ENCODE data around the gene SMYD1. TPM values are rescaled to one million over a fixed set of nuclear protein-coding genes. Genes with fewer than 3 reads are reported as not detected.
"Not testable (repeated sequence)": the region's sequence is repeated elsewhere in the genome, so short reads cannot be mapped to it uniquely, and the experiment has no call there.

SMYD1 gene
- under 1 TPM in 1 of 2 donors, not detected in 1; 0.45 TPM for total RNA-seq
- long read RNA-seq, result 0 reads

GRCh38 chr2:88067598-88067997 is at the start of gene SMYD1:
SMYD1 (plus strand) TSS chr2:88067825; CDS start chr2:88067865, 40 bp downstream.
- intact Hi-C loops (cut with DNase I, micrococcal nuclease), result loop anchor here in 1 of 2 donors (10.0 kb wide), 1 partner anchor 97 kb away; no protein-coding TSS in a partner anchor
- no peak for ATAC-seq
- DNase-seq, result no peak

GRCh38 chr2:88018077-88018805 is 49.4 kb upstream of the SMYD1 start:
- DNase-seq; intact Hi-C loops (cut with DNase I, micrococcal nuclease); ATAC-seq: not testable (repeated sequence)

DNA sequence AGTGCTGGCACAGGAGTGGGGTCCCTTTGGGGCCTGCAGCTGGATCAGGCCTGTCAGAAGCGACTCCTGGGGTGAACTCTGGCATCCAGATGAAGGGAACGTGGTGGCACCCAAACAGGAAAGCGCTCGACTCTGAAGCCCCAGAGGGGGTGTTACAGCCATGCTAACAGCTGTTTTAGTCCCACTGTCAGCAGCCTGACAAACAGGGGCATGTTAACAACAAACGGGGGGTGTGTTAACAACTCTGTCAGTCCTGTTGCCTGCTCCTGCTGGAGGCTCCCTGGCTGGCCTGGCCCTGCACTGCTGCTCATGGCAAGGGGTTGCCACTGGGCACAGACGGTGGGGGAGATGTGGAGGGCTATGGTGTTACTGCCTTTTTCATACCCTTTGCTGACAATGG is 48.7 kb upstream of the SMYD1 start:
- intact Hi-C loops (cut with DNase I, micrococcal nuclease), result no loop called here
- ATAC-seq, result no peak
- DNase-seq, result no peak

GRCh38 chr2:88019985-88020384 is 47.6 kb upstream of the SMYD1 start:
- intact Hi-C loops (cut with DNase I, micrococcal nuclease), result no loop called here
- no peak for DNase-seq
- ATAC-seq, result no peak

DNA sequence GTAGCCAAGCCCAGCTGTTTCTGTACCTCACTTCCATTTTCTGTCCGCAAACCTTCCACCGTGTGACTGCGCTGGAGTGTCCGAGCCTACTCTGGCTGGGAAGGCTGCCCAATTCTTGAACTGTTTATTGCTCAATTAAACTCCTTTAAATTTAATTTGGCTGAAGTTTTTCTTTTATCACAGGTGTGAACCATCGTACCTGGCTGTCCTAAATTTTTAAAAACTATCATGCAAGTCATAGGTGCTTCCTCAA is 45.0 kb upstream of the SMYD1 start:
- DNase-seq, result peak in 1 of 2 donors; percentile 34
- intact Hi-C loops (cut with DNase I, micrococcal nuclease), result no loop called here
- peak; percentile 82 for ATAC-seq

GRCh38 chr2:88024509-88024908 is 43.1 kb upstream of the SMYD1 start:
- ATAC-seq (no peak), DNase-seq (no peak)
- intact Hi-C loops (cut with DNase I, micrococcal nuclease), result no loop called here

GRCh38 chr2:88027697-88028389 is 39.8 kb upstream of the SMYD1 start:
- DNase-seq, result no peak
- no peak for ATAC-seq
- intact Hi-C loops (cut with DNase I, micrococcal nuclease), result no loop called here

- ATAC-seq (no peak), DNase-seq (no peak)
- intact Hi-C loops (cut with DNase I, micrococcal nuclease), result no loop called here
Observed at GRCh38 chr2:88028931-88029330, 38.7 kb upstream of the SMYD1 start.

GRCh38 chr2:88032070-88032702 is 35.4 kb upstream of the SMYD1 start:
- DNase-seq (no peak), ATAC-seq (peak; percentile 69)
- intact Hi-C loops (cut with DNase I, micrococcal nuclease), result no loop called here

DNA sequence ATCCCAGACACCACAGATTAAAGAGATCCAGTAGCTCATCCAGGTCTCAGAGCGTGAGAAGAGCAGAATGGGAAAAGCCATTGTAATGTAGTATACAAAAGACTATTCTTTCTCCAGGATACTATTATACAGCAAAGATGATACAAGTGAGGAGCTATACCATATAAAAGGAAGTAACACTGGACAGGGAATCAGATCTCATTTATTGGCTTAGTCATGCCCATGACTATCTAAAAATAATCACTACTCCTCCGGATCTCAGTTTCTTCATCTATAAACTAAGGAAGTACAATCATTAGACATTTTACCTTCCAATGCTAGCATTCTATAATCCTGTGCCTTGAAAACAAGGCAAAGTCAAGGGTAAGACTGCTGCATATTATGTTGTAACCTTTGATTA is 31.4 kb upstream of the SMYD1 start:
- peak; percentile 49 for ATAC-seq
- DNase-seq, result no peak
- intact Hi-C loops (cut with DNase I, micrococcal nuclease), result no loop called here

DNA sequence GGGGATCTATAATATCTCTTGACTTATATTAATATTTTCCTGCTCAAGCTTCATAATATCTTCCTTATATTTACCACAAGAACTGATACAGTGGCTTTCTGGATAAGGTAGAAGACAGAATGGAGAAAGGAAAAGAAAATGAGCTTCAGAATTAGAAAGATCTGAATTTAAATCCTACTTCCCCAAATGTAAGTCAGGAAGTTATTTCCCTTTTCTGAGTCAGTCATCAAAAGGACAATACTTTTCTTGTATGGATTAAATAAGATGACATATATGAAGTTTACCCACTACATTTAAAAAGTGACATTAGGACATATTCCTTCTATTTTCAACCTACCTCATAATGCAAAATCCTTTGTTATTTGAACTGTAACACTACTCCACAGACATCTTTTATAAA is 31.0 kb upstream of the SMYD1 start:
- ATAC-seq (no peak), DNase-seq (no peak)
- intact Hi-C loops (cut with DNase I, micrococcal nuclease), result no loop called here

DNA sequence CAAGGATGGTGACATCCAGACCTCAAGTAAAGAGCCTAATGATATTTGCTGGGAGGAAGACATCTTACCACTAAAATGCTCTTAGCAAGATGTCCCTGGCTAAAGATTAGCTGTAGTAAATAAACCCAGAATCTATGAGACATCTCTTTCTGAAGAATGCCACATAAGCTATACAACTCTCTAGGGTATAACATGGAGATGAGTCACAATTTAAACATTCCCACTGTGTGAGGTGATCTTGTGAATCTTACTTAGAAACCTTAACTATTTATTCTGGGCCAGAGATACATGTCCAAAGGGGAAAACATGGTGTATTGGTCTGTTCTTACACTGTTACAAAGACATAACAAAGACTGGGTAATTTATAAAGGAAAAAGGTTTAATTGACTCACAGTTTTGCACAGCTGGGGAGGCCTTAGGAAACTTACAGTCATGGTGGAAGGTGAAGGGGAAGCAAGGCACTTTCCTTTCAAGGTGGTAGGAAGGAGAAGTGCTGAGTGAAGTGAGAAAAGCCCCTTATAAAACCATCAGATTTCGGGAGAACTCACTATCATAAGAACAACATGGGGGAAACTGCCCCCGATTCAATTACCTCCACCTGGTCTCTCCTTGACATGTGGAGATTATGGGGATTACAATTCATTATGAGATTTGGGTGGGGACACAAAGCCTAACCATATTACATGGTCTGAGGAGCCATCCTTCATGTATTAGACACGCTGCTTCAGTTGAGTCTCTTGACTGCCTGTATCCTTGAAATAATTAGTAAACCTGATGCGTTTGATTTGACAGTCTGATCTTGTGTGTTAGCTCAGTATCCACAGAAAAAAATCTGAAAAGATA is 29.1 kb upstream of the SMYD1 start:
- peak; percentile 46 for ATAC-seq
- DNase-seq, result no peak
- intact Hi-C loops (cut with DNase I, micrococcal nuclease), result no loop called here

- intact Hi-C loops (cut with DNase I, micrococcal nuclease), result no loop called here
Observed at GRCh38 chr2:88042476-88042875, 25.1 kb upstream of the SMYD1 start.

GRCh38 chr2:88045561-88045960 is 22.1 kb upstream of the SMYD1 start:
- intact Hi-C loops (cut with DNase I, micrococcal nuclease); ATAC-seq; DNase-seq: not testable (repeated sequence)

More at GRCh38 chr2:88042476-88042875, 25.1 kb upstream of the SMYD1 start:
- ATAC-seq (no peak), DNase-seq (no peak)

DNA sequence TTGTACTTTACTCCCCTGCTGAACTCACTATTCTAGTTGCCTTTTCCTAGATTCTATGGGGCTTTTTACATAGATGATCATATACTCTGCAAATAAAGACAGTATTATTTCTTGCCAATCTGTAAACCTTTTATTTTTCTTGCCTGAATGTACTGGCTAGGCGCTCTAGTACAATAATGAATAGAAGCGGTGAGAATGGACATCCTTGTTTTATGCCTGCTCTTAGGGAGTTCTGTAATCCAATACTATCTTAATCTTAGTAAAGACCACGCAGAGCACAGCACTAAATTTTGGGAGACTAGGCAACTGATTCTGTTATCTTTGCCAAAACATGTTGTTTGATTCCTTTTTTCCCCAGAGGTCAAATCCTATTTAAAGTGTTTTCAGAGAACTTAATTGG is 19.1 kb upstream of the SMYD1 start:
- intact Hi-C loops (cut with DNase I, micrococcal nuclease), result no loop called here
- no peak for ATAC-seq
- no peak for DNase-seq

- ATAC-seq, result no peak
- intact Hi-C loops (cut with DNase I, micrococcal nuclease), result no loop called here
Observed at GRCh38 chr2:88049622-88050021, 18.0 kb upstream of the SMYD1 start.

DNA sequence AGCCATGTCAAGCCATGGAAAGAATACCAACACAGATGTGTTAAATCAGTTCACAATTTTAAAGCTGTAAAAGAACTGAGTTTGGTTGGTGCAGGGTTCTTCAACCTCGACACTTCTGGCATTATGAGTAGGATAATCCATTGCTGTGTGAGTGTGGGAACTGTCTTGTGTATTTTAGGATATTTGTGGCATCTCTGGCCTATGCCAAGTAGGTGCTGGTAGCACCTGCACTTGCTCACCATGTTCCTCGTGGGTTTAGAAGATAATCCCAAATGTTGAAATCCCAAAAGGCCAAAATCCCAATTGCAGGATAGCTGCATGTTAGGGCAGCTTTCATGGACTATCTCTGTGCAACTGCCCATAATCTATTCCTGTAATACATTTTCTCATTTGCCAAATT is 15.8 kb upstream of the SMYD1 start:
- no peak for ATAC-seq
- no peak for DNase-seq
- intact Hi-C loops (cut with DNase I, micrococcal nuclease), result no loop called here

More at GRCh38 chr2:88049622-88050021, 18.0 kb upstream of the SMYD1 start:
- no peak for DNase-seq

- intact Hi-C loops (cut with DNase I, micrococcal nuclease), result no loop called here
- ATAC-seq (no peak), DNase-seq (no peak)
Observed at GRCh38 chr2:88053296-88053695, 14.3 kb upstream of the SMYD1 start.
